ENCODE results near the gene ITPK1.

The ITPK1 gene

GRCh38 chr14:92963301-92964123, 152.2 kb downstream of the ITPK1 start:
- no peak for DNase-seq

GRCh38 chr14:92962831-92963095, 153.0 kb downstream of the ITPK1 start:
- DNase-seq: no peak

DNA sequence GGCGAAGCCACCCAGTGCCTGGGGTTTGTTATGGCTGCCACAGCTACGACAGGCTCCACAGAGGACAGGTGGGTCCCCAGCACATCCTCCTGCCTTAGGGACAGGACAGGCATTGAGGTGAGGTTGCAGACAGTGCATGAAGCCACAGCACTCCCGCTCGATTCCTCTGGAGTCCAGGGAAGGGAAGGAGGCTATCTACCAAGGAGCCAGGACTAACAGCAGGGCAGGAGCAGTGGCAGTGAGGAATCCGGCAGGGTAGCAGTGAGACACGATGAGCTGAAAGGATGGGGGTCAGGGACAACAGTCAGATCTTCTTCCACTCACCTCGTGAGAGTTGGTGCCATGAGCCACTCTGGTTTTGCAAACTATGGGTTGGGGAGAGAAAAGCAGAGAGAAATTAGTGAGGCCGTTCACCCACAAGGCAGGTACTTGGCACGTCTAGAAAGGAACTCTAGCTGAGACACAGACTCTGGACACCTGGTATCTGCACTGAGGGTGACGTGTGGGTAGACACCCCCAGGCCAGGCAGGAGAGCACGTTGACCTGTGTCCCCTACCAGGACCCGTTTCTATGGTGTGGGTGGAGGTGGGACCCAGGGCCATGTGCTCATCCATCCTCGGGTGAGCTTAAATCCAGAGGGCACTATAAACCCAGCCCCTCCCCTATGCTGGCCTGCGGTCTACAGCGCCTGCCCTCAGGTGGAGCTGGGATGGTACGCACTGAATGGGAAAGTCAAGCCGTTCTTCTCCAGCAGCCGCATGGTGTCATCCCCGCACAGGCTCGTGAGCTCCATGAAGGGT, 153.5 kb downstream of the ITPK1 start:
- DNase-seq: no peak

- no peak for DNase-seq
These were observed 154.2 kb downstream of the ITPK1 start for GRCh38 chr14:92961567-92961855.

DNA sequence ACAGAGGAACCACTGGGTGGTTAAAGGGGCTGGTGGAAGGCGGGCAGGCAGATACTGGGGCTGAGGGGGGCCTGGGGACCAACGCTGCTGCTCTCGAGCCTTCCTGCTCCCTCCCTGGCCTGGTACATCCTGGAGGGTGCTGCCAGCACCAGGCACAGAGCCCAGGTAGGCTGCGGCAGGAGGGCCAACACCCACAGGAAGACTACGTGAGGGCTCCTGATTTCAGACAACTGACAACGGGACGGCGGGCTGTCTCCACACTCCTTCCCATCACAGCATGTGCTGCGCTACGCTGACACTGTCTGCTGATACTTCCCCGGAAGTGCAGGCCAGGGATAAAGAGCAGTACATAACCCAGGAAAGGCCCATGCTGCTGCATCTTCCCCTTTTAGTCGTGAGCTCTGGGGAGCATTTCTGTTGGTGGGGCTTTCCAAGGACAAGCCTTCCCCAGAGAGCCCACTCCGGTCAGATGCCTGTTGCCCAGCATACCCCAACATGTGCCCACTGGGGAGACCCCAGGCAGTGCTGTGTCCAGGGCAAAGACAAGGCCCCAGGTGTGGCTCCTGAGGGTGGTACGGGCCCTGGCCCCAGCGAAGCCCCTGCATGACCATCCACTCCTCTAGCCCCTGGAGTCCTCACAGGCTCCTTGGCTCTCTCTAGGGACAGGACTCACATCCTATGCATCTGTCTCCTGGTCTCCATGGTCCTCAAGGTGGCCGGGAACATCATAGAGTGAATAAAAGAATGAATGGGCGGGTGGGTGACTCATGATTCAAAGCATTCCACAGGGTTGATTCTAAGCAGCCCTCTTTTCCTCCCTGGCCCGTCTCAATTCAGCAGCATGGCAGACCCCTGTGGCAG, 154.8 kb downstream of the ITPK1 start:
- DNase-seq: no peak

GRCh38 chr14:92959761-92960680, 155.7 kb downstream of the ITPK1 start:
- DNase-seq: no peak

DNA sequence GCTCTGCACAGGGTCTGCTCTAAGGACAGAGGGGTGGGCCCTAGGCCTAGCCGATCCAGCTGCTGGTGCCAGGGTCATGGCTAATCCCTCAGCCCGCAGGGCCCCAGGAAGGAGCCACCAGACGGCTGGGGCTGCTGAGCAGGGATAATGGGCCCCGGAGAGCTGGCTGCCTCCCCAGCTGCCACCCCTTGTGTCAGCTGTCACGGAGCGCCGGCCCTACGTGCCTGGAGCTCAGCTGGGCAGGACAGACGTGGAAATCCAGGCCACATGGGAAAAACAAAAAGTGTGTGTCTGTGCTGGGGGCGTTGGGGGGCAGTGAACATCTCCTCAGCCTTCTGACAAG, 156.6 kb downstream of the ITPK1 start:
- DNase-seq: peak; percentile 77

- peak; percentile 54 for DNase-seq
These were observed 157.1 kb downstream of the ITPK1 start for GRCh38 chr14:92958373-92959188.

- DNase-seq: peak; percentile 29
These were observed 158.8 kb downstream of the ITPK1 start for GRCh38 chr14:92956961-92957360.

GRCh38 chr14:92955381-92955780, 160.3 kb downstream of the ITPK1 start:
- DNase-seq: no peak

GRCh38 chr14:92954933-92955332, 160.8 kb downstream of the ITPK1 start:
- DNase-seq: no peak

- DNase-seq: no peak
These were observed 162.2 kb downstream of the ITPK1 start for GRCh38 chr14:92953526-92953925.

GRCh38 chr14:92952481-92953298, 163.0 kb downstream of the ITPK1 start:
- DNase-seq: no peak

- peak; percentile 72 for DNase-seq
These were observed 163.7 kb downstream of the ITPK1 start for GRCh38 chr14:92951912-92952471.

GRCh38 chr14:92951261-92951660, 164.5 kb downstream of the ITPK1 start:
- DNase-seq: no peak

DNA sequence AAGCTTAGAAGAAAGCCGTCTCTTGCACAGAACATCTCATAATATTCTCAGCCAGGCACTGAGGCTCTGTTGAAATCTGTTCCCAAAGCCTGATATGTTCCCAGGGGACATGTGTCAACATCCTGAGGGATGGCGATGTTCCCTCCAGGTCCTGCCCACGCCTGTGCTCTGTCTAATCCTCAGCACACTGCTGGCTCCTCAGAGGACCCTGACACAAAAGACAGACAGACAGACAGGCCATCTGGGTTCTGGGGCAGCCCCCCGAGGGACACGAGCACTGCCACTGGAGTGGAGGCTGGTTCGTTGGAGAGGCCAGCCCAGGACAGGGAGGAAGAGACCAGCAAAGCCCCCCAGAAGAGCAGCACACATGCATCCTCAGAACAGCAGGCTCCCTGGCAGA, 165.0 kb downstream of the ITPK1 start:
- peak; percentile 25 for DNase-seq

- no peak for DNase-seq
These were observed 165.6 kb downstream of the ITPK1 start for GRCh38 chr14:92950193-92950540.

DNA sequence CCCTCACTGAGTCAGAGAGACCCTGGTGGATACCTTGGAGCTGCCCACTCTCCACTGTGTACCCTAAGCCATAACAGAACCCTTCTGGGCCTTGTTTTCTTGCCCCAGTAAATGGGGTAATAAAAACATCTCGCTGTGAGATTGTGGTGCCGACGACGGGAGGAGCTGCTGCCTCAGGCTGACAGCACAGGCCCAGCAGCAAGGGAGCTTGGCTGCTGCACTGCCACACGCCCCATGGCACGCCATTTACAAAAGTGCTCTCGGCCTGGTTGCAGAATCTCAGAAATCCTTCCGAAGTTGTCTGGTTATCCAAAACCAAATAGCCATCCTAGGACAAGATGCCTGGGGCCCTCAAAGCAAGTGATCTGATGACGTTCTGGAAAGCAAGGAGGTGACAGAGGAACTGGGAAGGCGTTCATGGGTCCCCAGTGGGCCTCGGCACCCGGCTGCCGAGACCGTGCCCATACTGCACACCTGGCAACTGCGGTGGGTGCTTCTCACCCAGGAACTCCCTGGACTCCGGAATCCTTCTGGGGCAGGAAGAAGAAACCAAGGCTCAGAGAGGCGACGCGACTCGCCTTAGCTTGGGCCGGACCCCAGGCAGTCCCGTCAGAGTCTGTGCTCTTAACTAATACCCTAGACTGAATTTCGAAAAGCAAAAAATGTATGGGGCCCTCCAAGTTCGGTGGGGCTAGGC, 166.1 kb downstream of the ITPK1 start:
- no peak for DNase-seq

- no peak for DNase-seq
These were observed 167.1 kb downstream of the ITPK1 start for GRCh38 chr14:92948647-92949046.

Measured in NCI-H2171 (cell line).